ENCODE measurements around the gene MRM3.

DNA sequence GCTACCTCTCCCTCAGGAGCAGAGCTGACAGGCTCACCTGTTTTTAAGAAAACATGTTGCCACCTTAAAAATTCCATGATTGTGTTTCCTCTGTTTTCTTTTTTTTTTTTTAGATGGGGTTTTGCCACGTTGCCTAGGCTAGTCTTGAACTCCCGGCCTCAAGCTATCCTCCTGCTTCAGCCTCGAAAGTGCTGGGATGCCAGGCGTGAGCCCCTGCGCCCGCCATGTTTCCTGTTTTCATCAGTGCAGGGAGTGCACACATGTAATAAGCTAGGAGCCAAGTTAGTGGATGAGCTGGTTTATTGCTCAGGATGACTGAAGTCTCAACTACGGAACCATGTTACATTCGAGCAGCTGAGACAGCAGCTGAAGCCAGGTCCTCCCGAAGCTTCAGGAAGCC lies 13.6 kb downstream of the MRM3 start:
- TF ChIP-seq SP1 (IDR thresholded peaks at IDR 0.05) (no peak), BHLHE40 (IDR thresholded peaks at IDR 0.05; ENCODE audit: borderline replicate concordance) (no peak), FOXM1 (IDR thresholded peaks at IDR 0.05; ENCODE audit: borderline replicate concordance) (no peak)
